Activated naive CD4-positive, alpha-beta T cell treated with anti-CD3 and anti-CD28 coated beads, Interleukin-2, amount 10 ng/mL, durations not matched to agents 7 days and 5 days (primary cell): ENCODE data around the gene PANK3.
"Not testable (repeated sequence)": the region's sequence is repeated elsewhere in the genome, so short reads cannot be mapped to it uniquely, and the experiment has no call there.

Experiments
- CTCF ChIA-PET: fragments of 350-600 bp; sonication (Branson Sonifier 250); formaldehyde crosslinking; loops from one replicate; lab custom pipeline; 2021; ENCODE audit warnings: antibody characterized with exemption; lab: Charles Lee
- DNase-seq: peaks from one replicate; pipeline ENCODE4 v3.0.0-alpha.2; 2020
- H3K27ac Mint-ChIP-seq: one replicate; pipeline ENCODE4 v1.8.0; 2021; ENCODE audit warnings: mild to moderate bottlenecking, moderate library complexity, mixed read lengths
- H3K27me3 Mint-ChIP-seq: one replicate; pipeline ENCODE4 v1.8.0; 2021; ENCODE audit warnings: mild to moderate bottlenecking, mixed read lengths
- H3K36me3 Mint-ChIP-seq: one replicate; pipeline ENCODE4 v1.8.0; 2021; ENCODE audit warnings: mixed read lengths
- H3K4me1 Mint-ChIP-seq: one replicate; pipeline ENCODE4 v1.8.0; 2021; ENCODE audit warnings: mixed read lengths
- H3K4me3 Mint-ChIP-seq: one replicate; pipeline ENCODE4 v1.8.0; 2021; ENCODE audit warnings: mild to moderate bottlenecking, moderate library complexity, mixed read lengths
- H3K9me3 Mint-ChIP-seq: one replicate; pipeline ENCODE4 v1.8.0; 2021; ENCODE audit warnings: mixed read lengths

Gene PANK3

GRCh38 chr5:168604436-168604835 lies 25.3 kb upstream of the PANK3 start:
- no peak overlapping the region for H3K27ac Mint-ChIP-seq
- no peaks in the 10 kb centered on the region for H3K4me1 Mint-ChIP-seq
- CTCF ChIA-PET = no interaction called here
- H3K27me3 Mint-ChIP-seq = no peaks in the 10 kb centered on the region
- no peaks in the 10 kb centered on the region for H3K36me3 Mint-ChIP-seq
- no peak for DNase-seq
- H3K4me3 Mint-ChIP-seq = no peak overlapping the region
- no peaks in the 10 kb centered on the region for H3K9me3 Mint-ChIP-seq

GRCh38 chr5:168603746-168604145 lies 24.6 kb upstream of the PANK3 start:
- Mint-ChIP-seq H3K9me3 (no peaks in the 10 kb centered on the region), H3K27ac (no peak overlapping the region), H3K4me3 (no peak overlapping the region), H3K36me3 (no peaks in the 10 kb centered on the region), H3K27me3 (no peaks in the 10 kb centered on the region), H3K4me1 (no peaks in the 10 kb centered on the region)
- CTCF ChIA-PET = no interaction called here
- DNase-seq = no peak

DNA sequence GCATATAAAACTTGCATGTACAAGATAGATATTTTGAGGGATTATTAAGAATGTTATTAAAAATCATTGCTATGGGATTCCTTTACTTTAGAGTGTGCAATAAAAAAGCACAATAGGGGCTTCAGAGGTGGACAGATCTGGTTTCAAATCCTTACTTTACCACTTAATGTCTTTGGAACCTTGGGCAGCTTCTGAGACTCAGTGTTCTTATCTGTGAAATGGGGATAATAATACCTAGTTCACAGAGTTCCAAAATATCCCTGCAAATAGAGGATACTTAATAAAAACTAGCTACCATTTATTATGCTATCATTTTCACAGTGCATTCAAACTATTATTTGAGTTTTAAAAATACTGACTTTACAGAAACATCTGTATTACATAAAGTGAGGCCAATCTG lies 23.3 kb upstream of the PANK3 start:
- no peak for DNase-seq
- H3K36me3 Mint-ChIP-seq = no peaks in the 10 kb centered on the region
- peaks cover 7% of the 10 kb centered on the region for H3K27me3 Mint-ChIP-seq
- H3K9me3 Mint-ChIP-seq = no peaks in the 10 kb centered on the region
- CTCF ChIA-PET = interaction anchor here (0.6 kb wide), 1 partner anchor 17 kb away, joined by 3 read pairs; no protein-coding TSS in a partner anchor
- no peak overlapping the region for H3K4me3 Mint-ChIP-seq
- no peaks in the 10 kb centered on the region for H3K4me1 Mint-ChIP-seq
- no peak overlapping the region for H3K27ac Mint-ChIP-seq

- peaks cover 11% of the 10 kb centered on the region for H3K27me3 Mint-ChIP-seq
- H3K27ac Mint-ChIP-seq = no peak overlapping the region
- DNase-seq = no peak
- no peak overlapping the region for H3K4me3 Mint-ChIP-seq
- CTCF ChIA-PET = interaction anchor here (0.6 kb wide), 1 partner anchor 16 kb away, joined by 3 read pairs; no protein-coding TSS in a partner anchor
- no peaks in the 10 kb centered on the region for H3K4me1 Mint-ChIP-seq
- H3K36me3 Mint-ChIP-seq = no peaks in the 10 kb centered on the region
- H3K9me3 Mint-ChIP-seq = no peaks in the 10 kb centered on the region
Measured at GRCh38 chr5:168601972-168602371, 22.8 kb upstream of the PANK3 start.

- H3K4me3 Mint-ChIP-seq = no peak overlapping the region
- H3K27me3 Mint-ChIP-seq = peaks cover 19% of the 10 kb centered on the region
- CTCF ChIA-PET = no interaction called here
- H3K36me3 Mint-ChIP-seq = no peaks in the 10 kb centered on the region
- no peaks in the 10 kb centered on the region for H3K4me1 Mint-ChIP-seq
- H3K27ac Mint-ChIP-seq = no peak overlapping the region
- H3K9me3 Mint-ChIP-seq = no peaks in the 10 kb centered on the region
- no peak for DNase-seq
Measured at GRCh38 chr5:168600409-168600808, 21.2 kb upstream of the PANK3 start.

DNA sequence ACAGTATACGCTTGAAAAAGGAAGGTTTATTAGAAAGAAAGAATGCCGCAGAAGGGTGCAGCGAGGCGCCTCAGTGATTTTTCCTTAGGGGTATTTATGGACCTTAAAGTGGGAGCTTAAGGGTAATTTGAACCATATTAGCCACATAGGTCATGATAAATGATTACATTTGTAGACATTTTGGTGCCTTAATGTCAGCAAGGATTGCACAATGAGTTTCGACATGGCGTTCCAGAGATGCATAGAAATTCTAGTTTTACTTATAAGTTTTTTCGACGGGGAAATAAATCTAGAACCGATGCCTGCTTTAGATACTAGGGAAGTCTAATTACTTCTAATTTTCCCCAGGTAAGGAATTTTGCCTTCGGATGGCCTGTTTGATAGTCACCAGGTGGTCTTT lies 20.7 kb upstream of the PANK3 start:
- Mint-ChIP-seq H3K4me3 (no peak overlapping the region), H3K4me1 (no peaks in the 10 kb centered on the region), H3K27ac (no peak overlapping the region), H3K27me3 (peaks cover 19% of the 10 kb centered on the region), H3K9me3 (no peaks in the 10 kb centered on the region), H3K36me3 (no peaks in the 10 kb centered on the region)
- CTCF ChIA-PET = no interaction called here
- no peak for DNase-seq

GRCh38 chr5:168598639-168599038 lies 19.5 kb upstream of the PANK3 start:
- CTCF ChIA-PET = no interaction called here
- H3K4me1 Mint-ChIP-seq = no peaks in the 10 kb centered on the region
- no peaks in the 10 kb centered on the region for H3K36me3 Mint-ChIP-seq
- no peaks in the 10 kb centered on the region for H3K9me3 Mint-ChIP-seq
- H3K4me3 Mint-ChIP-seq = no peak overlapping the region
- no peak for DNase-seq
- peaks cover 23% of the 10 kb centered on the region for H3K27me3 Mint-ChIP-seq
- H3K27ac Mint-ChIP-seq = no peak overlapping the region

GRCh38 chr5:168596927-168597326 lies 17.8 kb upstream of the PANK3 start:
- peaks cover 23% of the 10 kb centered on the region for H3K27me3 Mint-ChIP-seq
- no peaks in the 10 kb centered on the region for H3K36me3 Mint-ChIP-seq
- CTCF ChIA-PET = no interaction called here
- H3K4me1 Mint-ChIP-seq = no peaks in the 10 kb centered on the region
- DNase-seq = no peak
- no peak overlapping the region for H3K27ac Mint-ChIP-seq
- no peak overlapping the region for H3K4me3 Mint-ChIP-seq
- no peaks in the 10 kb centered on the region for H3K9me3 Mint-ChIP-seq

DNA sequence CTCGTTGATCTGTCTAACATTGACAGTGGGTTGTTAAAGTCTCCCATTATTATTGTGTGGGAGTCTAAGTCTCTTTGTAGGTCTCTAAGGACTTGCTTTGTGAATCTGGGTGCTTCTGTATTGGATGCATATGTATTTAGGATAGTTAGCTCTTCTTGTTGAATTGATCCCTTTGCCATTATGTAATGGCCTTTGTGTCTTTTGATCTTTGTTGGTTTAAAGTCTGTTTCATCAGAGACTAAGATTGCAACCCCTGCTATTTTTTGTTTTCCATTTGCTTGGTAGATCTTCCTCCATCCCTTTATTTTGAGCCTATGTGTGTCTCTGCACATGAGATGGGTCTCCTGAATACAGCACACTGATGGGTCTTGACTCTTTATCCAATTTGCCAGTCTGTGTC lies 17.0 kb upstream of the PANK3 start:
- H3K27ac Mint-ChIP-seq, CTCF ChIA-PET, H3K9me3 Mint-ChIP-seq, H3K4me1 Mint-ChIP-seq, H3K36me3 Mint-ChIP-seq, DNase-seq, H3K4me3 Mint-ChIP-seq: not testable (repeated sequence)
- peaks cover 23% of the 10 kb centered on the region for H3K27me3 Mint-ChIP-seq

GRCh38 chr5:168592014-168592368 lies 12.8 kb upstream of the PANK3 start:
- H3K36me3 Mint-ChIP-seq = no peaks in the 10 kb centered on the region
- no peaks in the 10 kb centered on the region for H3K9me3 Mint-ChIP-seq
- no peaks in the 10 kb centered on the region for H3K4me1 Mint-ChIP-seq
- no peak overlapping the region for H3K4me3 Mint-ChIP-seq
- CTCF ChIA-PET = interaction anchor here (0.6 to 0.7 kb wide), 2 partner anchors 93 to 106 kb away, joined by 3 read pairs; partner anchors contain the start of gene RARS1
- DNase-seq = no peak
- H3K27me3 Mint-ChIP-seq = peaks cover 26% of the 10 kb centered on the region
- H3K27ac Mint-ChIP-seq = no peak overlapping the region

DNA sequence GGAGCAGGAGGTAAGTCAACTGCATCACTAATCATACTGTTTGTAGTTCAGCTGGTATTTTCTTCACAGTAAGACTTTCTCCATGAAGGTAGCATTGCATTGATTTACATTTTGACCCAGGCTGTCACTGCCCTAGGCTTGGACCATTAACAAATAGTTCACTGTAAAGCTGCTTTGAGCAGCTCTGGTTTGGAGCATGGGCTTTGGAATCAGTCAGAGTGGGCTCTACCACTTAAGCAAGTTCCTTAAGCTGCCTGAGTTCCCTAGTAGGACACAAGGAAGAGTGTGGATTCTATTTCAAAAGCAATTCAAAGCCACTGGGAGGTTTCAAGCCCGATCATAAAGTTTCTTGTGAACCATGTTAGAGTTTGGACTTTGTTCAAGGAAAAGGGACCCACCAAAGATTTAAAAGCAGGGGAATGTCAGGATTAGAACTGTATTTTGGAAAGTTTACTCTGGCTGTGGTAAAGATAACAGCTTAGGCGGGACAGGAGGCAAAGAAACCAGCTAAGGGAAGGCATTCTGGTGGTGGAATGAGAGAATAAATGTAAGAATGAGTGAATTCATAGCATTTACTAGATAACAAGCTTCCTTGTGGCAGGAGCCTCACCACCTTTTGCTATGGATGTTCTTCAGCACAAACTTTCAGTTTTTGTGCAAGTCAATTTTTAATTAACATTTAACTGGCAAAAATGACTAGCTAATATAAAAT lies 12.3 kb upstream of the PANK3 start:
- DNase-seq = no peak
- CTCF ChIA-PET = interaction anchor here (0.6 to 0.7 kb wide), 2 partner anchors 94 to 105 kb away, joined by 3 read pairs; partner anchors contain the start of gene RARS1
- no peaks in the 10 kb centered on the region for H3K36me3 Mint-ChIP-seq
- no peak overlapping the region for H3K4me3 Mint-ChIP-seq
- H3K9me3 Mint-ChIP-seq = no peaks in the 10 kb centered on the region
- H3K27me3 Mint-ChIP-seq = peaks cover 22% of the 10 kb centered on the region
- no peaks in the 10 kb centered on the region for H3K4me1 Mint-ChIP-seq
- H3K27ac Mint-ChIP-seq = no peak overlapping the region

GRCh38 chr5:168590666-168591065 lies 11.5 kb upstream of the PANK3 start:
- no peak overlapping the region for H3K27ac Mint-ChIP-seq

DNA sequence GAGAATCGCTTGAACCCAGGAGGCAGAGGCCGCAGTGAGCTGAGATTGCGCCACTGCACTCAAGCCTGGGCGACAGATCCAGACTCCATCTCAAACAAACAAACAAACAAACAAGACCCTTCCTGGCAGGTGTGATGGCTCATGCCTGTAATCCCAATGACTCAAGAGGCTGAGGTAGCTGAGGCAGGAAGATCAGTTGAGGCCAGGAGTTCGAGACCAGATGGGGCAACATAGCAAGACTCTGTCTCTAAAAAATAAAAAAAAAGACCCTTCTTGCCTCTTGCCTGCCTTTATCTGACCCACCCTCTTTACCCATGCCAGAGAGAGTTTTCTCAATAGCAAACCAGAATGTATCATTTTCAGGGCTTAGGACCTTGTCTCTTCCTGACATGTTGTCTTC lies 8.8 kb upstream of the PANK3 start:
- Mint-ChIP-seq H3K36me3 (no peaks in the 10 kb centered on the region), H3K9me3 (no peaks in the 10 kb centered on the region), H3K27ac (no peak overlapping the region), H3K4me3 (no peak overlapping the region), H3K4me1 (peaks cover 4% of the 10 kb centered on the region), H3K27me3 (peaks cover 25% of the 10 kb centered on the region)
- CTCF ChIA-PET = no interaction called here
- no peak for DNase-seq

More at GRCh38 chr5:168590666-168591065, 11.5 kb upstream of the PANK3 start:
- no peak for DNase-seq
- H3K4me1 Mint-ChIP-seq = no peaks in the 10 kb centered on the region
- CTCF ChIA-PET = no interaction called here
- H3K36me3 Mint-ChIP-seq = no peaks in the 10 kb centered on the region
- no peak overlapping the region for H3K4me3 Mint-ChIP-seq
- peaks cover 26% of the 10 kb centered on the region for H3K27me3 Mint-ChIP-seq
- no peaks in the 10 kb centered on the region for H3K9me3 Mint-ChIP-seq

DNA sequence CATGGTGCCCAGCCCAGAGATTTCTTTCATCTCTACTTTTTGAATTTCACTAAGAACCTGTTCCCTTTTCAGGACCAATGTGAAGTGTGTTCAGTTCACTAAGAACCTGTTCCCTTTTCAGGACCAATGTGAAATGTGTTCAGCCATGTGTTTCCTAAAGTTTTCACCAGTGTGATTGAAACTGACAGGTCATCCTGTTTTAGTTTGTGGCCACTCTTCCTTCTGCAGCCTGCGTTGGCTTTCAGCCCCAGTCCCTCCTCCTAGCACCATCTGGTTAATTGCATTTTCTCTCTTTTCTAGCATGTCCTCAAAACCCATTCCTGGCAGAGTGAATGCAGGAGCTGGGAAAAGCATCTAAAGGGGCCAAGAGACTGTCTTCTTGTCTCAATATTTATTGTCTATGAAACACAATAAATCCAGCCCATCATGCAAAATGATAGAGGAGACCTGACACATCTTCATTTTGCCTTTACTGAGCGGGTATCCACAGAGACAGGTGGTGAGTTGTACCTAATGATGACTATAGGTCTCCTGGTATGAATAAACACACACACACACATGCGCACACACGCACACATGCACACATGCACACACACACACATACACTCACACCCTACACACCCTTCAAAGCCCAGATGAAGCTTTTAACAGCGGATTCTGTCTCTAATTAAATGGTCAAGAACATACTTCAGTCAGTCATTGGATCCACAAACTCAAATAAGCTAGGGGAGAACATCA lies 6.1 kb upstream of the PANK3 start:
- peaks cover 2% of the 10 kb centered on the region for H3K9me3 Mint-ChIP-seq
- no peak overlapping the region for H3K27ac Mint-ChIP-seq
- DNase-seq = no peak
- no peaks in the 10 kb centered on the region for H3K36me3 Mint-ChIP-seq
- H3K4me3 Mint-ChIP-seq = no peak overlapping the region
- peaks cover 9% of the 10 kb centered on the region for H3K4me1 Mint-ChIP-seq
- H3K27me3 Mint-ChIP-seq = peaks cover 25% of the 10 kb centered on the region
- CTCF ChIA-PET = interaction anchor here (0.6 kb wide), 1 partner anchor 17 kb away, joined by 3 read pairs; no protein-coding TSS in a partner anchor
